H1 (cell line): ENCODE data around the gene DCN. TPM values are rescaled to one million over a fixed set of nuclear protein-coding genes. Genes with fewer than 3 reads are reported as not detected.

ENCODE experiments used
- GABPA ChIP-seq: IDR thresholded peaks from 2 replicates; pipeline ENCODE4 v1.6.1; 2011; ENCODE audit warnings: mild to moderate bottlenecking, low read length, moderate library complexity, borderline replicate concordance; ENCODE audit not compliant: insufficient read depth
- HDAC2 ChIP-seq, 2 experiments: fragments of 300-600 bp in 1 of 2; sonication (generic) in 1 of 2; IDR thresholded peaks; 2 replicates each; pipeline ENCODE4 v1.6.1; 2011 to 2012; ENCODE audit warnings: low read depth in 2 of 2, low read length in 2 of 2, mild to moderate bottlenecking in 2 of 2, moderate library complexity in 2 of 2, borderline replicate concordance in 1 of 2, inconsistent platforms in 1 of 2
- SIRT6 ChIP-seq: IDR thresholded peaks from one replicate; pipeline ENCODE4 v1.7.1; 2012; ENCODE audit warnings: low read length, inconsistent platforms
- SP1 ChIP-seq: IDR thresholded peaks from 2 replicates; pipeline ENCODE4 v1.6.1; 2011; ENCODE audit warnings: low read depth, low read length
- polyA plus RNA-seq, 7 experiments: library from polyadenylated mRNA; depleted of rRNA in 3 of 7; stranded (reverse) in 5 of 7; unstranded in 2 of 7; fragments of >200 nt in 5 of 7; fragments of 200-250 nt in 2 of 7; gene quantifications; 1 replicate in 5 of 7; 2 replicates in 1 of 7; 4 replicates in 1 of 7; pipeline versions ENCODE4 v1.2.1 to v1.2.3, GENCODE V29; 2011 to 2013; ENCODE audit warnings: missing spikeins in 2 of 7, mixed read lengths in 2 of 7
- total RNA-seq: library from RNA; stranded (reverse); fragmentation: NEBNext Ultra II Directional; extraction: Animal tissue kit (Norgen Biotek cat#: 25700); gene quantifications from 2 replicates; pipeline ENCODE4 v1.2.1, GENCODE V29; 2021

DCN gene
- total and polyA plus RNA-seq, 2 of the 8 experiments (the other 6 are each of a cell fraction or from before 2014, with no cell fraction given): not detected

DNA sequence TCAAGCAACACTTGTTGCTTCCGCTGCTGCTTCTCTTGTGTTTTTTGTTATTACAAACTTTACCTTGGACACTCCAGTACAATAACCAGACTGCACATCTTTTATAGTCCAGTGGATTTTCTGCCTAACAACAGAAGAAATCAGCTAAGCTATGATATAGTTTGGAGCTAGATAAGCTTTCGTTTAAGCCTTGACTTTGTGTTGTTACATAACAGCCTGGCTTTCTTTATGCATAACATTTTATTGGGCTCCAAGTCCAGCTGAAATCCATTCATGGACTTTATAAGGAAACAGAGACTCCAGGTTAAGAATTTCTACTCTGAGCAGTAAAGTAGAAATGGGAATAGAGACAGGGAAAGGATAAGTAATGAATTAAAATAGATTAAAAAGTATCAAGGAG, 3.5 kb upstream of the DCN start (continued):
- TF ChIP-seq HDAC2 (IDR thresholded peaks at IDR 0.05; ENCODE audit: borderline replicate concordance in 1 of 2, low read depth in 2 of 2, low read length in 2 of 2): no peak
- TF ChIP-seq GABPA: no peak
- no peak for TF ChIP-seq SIRT6
- no peak for TF ChIP-seq SP1
